GM13977 (cell line): Measurements from ENCODE around the gene TMEM214.

Source experiments
- DNase-seq: peaks from one replicate; pipeline ENCODE4 v3.0.0; 2012; ENCODE audit warnings: low spot score
- CTCF ChIP-seq: IDR thresholded peaks from 2 replicates; pipeline ENCODE4 v1.5.1; 2012; ENCODE audit warnings: mild to moderate bottlenecking, control low read depth; ENCODE audit not compliant: insufficient read depth; ENCODE audit errors: extremely low read depth, missing control alignments
- in situ Hi-C: fragments of 300-500 bp; cut with MboI; formaldehyde crosslinking; loops from one replicate; pipeline ENCODE4 v1.12.0; 2022; ENCODE audit warnings: low sequenced_read_pairs, low pct_unique_long_range_greater_than_20kb, mixed read lengths, inconsistent platforms; ENCODE audit not compliant: unreplicated experiment

TMEM214 gene

GRCh38 chr2:27051902-27052645 is 19.3 kb downstream of the TMEM214 start:
- TF ChIP-seq CTCF: no peak
- DNase-seq: no peak
- in situ Hi-C loops: no loop called here

- in situ Hi-C loops: no loop called here
- TF ChIP-seq CTCF: no peak
- no peak for DNase-seq
Measured at GRCh38 chr2:27053321-27053720, 20.6 kb downstream of the TMEM214 start.

- DNase-seq: no peak
- in situ Hi-C loops: no loop called here
- no peak for TF ChIP-seq CTCF
Measured at GRCh38 chr2:27053776-27054175, 21.0 kb downstream of the TMEM214 start.

- TF ChIP-seq CTCF: no peak
- DNase-seq: no peak
- in situ Hi-C loops: no loop called here
Measured at GRCh38 chr2:27054721-27055120, 22.0 kb downstream of the TMEM214 start.

GRCh38 chr2:27057184-27057583 is 24.4 kb downstream of the TMEM214 start:
- no peak for DNase-seq
- no peak for TF ChIP-seq CTCF
- in situ Hi-C loops: no loop called here

GRCh38 chr2:27058210-27058609 is 25.4 kb downstream of the TMEM214 start:
- no peak for TF ChIP-seq CTCF
- in situ Hi-C loops: no loop called here
- no peak for DNase-seq
